ENCODE data around the gene TUBGCP6.

DNA sequence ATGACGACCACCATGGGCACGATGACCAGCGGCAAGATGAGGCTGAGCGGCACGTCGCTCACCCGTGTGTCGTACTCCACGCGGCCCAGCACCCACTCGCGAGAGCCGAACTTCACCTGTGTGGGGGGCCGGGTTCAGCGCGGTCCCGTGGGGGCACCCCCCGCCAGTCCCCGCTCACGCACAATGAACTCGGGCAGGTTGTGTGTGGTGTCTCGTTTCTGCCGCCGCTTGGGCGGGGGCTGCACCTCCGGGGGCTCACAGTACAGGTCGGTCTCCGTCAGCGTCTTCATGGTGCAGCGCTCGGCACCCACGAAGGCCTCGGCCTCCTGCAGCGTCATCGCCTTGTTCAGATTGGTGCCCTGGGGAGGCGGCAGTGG, 36.5 kb upstream of the TUBGCP6 start:
- TF ChIP-seq, protein P1, sequence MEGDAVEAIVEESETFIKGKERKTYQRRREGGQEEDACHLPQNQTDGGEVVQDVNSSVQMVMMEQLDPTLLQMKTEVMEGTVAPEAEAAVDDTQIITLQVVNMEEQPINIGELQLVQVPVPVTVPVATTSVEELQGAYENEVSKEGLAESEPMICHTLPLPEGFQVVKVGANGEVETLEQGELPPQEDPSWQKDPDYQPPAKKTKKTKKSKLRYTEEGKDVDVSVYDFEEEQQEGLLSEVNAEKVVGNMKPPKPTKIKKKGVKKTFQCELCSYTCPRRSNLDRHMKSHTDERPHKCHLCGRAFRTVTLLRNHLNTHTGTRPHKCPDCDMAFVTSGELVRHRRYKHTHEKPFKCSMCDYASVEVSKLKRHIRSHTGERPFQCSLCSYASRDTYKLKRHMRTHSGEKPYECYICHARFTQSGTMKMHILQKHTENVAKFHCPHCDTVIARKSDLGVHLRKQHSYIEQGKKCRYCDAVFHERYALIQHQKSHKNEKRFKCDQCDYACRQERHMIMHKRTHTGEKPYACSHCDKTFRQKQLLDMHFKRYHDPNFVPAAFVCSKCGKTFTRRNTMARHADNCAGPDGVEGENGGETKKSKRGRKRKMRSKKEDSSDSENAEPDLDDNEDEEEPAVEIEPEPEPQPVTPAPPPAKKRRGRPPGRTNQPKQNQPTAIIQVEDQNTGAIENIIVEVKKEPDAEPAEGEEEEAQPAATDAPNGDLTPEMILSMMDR (IDR thresholded peaks at IDR 0.05; ENCODE audit: low read depth, low read length, poor library complexity, severe bottlenecking) = no peak
- no peak for TF ChIP-seq EZH2phosphoT487 (IDR thresholded peaks at IDR 0.05; ENCODE audit: borderline replicate concordance, low read length)
